PFSK-1 (cell line): ENCODE data around the gene NEDD1.

Experiments
- POLR2AphosphoS5 ChIP-seq: IDR thresholded peaks from 2 replicates; pipeline ENCODE4 v1.6.1; 2012; ENCODE audit warnings: low read depth, mild to moderate bottlenecking, control low read depth, low read length, moderate library complexity
- SIN3A ChIP-seq: IDR thresholded peaks from 2 replicates; pipeline ENCODE4 v1.6.1; 2012; ENCODE audit warnings: mild to moderate bottlenecking, low read length, moderate library complexity, borderline replicate concordance; ENCODE audit not compliant: insufficient read depth
- TAF1 ChIP-seq: IDR thresholded peaks from 2 replicates; pipeline ENCODE4 v1.6.1; 2012; ENCODE audit warnings: low read length, control low read depth, borderline replicate concordance; ENCODE audit not compliant: insufficient read depth

GRCh38 chr12:96876966-96877365 is 30.1 kb upstream of the NEDD1 start:
- TF ChIP-seq SIN3A, result no peak
- TF ChIP-seq POLR2AphosphoS5, result no peak
- TF ChIP-seq TAF1, result no peak
